SU-DHL-6 (cell line): ENCODE results near the gene THSD4.

ENCODE experiments used
- EZH2phosphoT487 ChIP-seq: fragments of 200-600 bp; sonication (generic), shearing (Covaris generic); conservative IDR thresholded peaks from 2 replicates; pipeline ENCODE4 v1.6.1; 2018; ENCODE audit warnings: mild to moderate bottlenecking, antibody characterized with exemption, low read length, moderate library complexity, mixed read lengths
- TF ChIP-seq, protein P1 (sequence below): fragments of 200-600 bp; sonication (generic); IDR thresholded peaks from one replicate; pipeline ENCODE4 v1.5.1; 2017; ENCODE audit warnings: antibody characterized with exemption, mild to moderate bottlenecking, low read length, moderate library complexity; ENCODE audit not compliant: insufficient read depth, poor library complexity, severe bottlenecking

- TF ChIP-seq, protein P1, sequence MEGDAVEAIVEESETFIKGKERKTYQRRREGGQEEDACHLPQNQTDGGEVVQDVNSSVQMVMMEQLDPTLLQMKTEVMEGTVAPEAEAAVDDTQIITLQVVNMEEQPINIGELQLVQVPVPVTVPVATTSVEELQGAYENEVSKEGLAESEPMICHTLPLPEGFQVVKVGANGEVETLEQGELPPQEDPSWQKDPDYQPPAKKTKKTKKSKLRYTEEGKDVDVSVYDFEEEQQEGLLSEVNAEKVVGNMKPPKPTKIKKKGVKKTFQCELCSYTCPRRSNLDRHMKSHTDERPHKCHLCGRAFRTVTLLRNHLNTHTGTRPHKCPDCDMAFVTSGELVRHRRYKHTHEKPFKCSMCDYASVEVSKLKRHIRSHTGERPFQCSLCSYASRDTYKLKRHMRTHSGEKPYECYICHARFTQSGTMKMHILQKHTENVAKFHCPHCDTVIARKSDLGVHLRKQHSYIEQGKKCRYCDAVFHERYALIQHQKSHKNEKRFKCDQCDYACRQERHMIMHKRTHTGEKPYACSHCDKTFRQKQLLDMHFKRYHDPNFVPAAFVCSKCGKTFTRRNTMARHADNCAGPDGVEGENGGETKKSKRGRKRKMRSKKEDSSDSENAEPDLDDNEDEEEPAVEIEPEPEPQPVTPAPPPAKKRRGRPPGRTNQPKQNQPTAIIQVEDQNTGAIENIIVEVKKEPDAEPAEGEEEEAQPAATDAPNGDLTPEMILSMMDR, result no peak
- TF ChIP-seq EZH2phosphoT487, result no peak
Observed at GRCh38 chr15:71807691-71808091, 692.4 kb downstream of the THSD4 start.
